H54 (cell line): ENCODE data around the gene IGLL1.
"Not testable (repeated sequence)": the region's sequence is repeated elsewhere in the genome, so short reads cannot be mapped to it uniquely, and the experiment has no call there.

ENCODE experiments used
- DNase-seq: peaks from one replicate; pipeline ENCODE4 v3.0.0; 2011; ENCODE audit warnings: low spot score, mixed read lengths; ENCODE audit not compliant: insufficient read length
- FAIRE-seq: peaks from 3 replicates; lab custom pipeline; 2011; peaks lifted over from hg19 to GRCh38; lab: Jason Lieb, UNC
- POLR2A ChIP-seq: IDR thresholded peaks from 2 replicates; pipeline ENCODE4 v1.6.1; 2011; ENCODE audit warnings: low read depth, mild to moderate bottlenecking, low read length

Gene IGLL1

GRCh38 chr22:23562186-23562585, 17.9 kb downstream of the IGLL1 start:
- no peak for DNase-seq
- FAIRE-seq: no peak
- no peak for TF ChIP-seq POLR2A

GRCh38 chr22:23561025-23561510, 19.0 kb downstream of the IGLL1 start:
- not testable (repeated sequence) for DNase-seq, FAIRE-seq

GRCh38 chr22:23560215-23560614, 19.9 kb downstream of the IGLL1 start:
- not testable (repeated sequence) for FAIRE-seq, DNase-seq

- FAIRE-seq: no peak
- no peak for TF ChIP-seq POLR2A
- DNase-seq: no peak
Observed at GRCh38 chr22:23557467-23557866, 22.6 kb downstream of the IGLL1 start.

- FAIRE-seq (no peak), DNase-seq (no peak)
- no peak for TF ChIP-seq POLR2A
Observed at GRCh38 chr22:23557036-23557435, 23.1 kb downstream of the IGLL1 start.

DNA sequence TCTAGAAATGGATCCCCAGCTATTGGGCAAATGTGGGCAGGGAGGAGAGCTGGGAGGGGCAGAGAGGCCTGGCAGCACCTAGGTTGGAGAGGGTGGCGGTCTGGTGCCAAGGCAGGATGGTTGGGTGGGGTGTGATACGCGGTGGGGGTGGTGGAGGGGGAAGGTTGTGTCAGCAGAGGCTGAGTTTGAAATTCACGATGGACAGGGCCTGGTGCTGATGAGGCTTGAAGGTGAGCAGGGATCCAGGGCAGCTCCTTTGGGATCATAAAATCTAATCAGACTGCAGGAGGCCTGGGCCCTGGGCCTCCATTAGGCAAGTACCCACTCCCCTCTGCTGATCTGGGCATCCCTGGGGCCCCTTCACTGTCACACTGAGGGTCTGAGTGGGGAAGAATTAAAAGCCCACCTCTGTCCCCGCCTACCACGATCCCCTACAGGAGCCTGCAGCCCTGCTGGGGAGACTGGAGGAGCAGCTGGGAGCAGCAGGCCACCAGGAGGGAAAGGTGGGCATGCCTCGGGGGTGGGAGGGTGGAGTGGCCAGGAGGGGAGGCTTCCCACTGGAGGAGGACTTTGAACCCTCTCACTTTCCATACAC, 24.0 kb downstream of the IGLL1 start:
- TF ChIP-seq POLR2A: no peak
- FAIRE-seq (no peak), DNase-seq (no peak)

DNA sequence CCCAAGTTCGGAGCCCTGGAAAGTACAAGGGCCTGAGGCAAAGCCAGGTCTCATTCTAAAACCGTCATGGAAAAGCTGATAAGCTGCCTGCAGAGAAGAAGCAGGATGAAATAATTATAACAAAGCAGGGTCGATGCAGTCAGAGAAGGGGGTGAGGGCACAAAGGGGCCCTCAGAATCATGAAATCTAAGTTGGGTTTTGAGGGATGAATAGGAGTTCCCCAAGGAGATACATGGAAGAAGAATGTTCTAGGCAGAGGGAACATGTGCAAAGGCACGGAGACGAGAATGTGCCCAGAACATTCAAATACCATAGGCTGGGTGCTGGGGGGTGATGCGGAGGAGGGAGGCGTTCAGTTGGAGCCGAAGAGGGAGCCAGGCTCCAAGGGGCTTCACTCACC, 25.0 kb downstream of the IGLL1 start:
- FAIRE-seq (no peak), DNase-seq (no peak)
- no peak for TF ChIP-seq POLR2A

DNA sequence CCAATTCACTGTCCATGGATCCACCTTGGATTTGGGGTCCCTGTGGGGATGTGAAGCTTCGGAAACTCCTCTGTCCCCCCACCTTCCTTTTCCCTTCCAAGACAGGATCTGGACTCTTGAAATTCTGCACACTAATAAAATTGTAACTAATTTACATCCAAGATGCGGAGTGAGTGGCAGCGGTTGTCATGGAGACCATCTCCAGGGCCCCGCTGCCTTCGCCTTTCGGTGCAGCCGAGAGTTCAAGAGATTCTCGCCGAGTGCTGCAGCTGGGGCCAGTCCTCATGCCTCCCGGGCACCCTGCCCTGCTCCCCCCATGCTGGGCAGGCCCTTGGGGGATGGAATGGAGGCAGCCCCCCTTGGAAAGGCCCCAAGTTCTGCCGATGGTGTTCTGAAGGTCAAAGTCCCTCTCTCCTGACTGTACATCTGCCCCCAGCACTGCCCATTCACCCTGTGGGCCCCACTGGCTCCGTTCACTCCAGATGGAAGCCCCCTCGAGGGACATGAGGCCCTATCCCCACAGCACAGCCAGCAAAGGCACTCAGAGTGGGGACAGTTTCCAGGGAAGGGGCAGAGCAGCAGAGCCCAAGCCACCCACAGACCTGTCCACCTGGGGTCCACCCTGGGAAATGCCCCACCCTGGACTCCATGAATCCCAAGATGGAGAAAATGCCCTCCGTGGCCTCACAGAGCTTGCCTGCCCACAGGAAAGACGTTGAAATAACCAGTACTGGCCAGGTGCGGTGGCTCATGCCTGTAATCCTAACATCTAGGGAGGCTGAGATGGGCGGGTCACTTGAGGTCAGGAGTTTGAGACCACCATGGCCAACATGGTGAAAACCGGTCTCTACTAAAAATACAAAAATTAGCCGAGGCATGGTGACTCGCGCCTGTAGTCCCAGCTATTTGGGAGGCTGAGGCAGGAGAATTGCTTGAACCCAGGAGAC, 25.9 kb downstream of the IGLL1 start:
- FAIRE-seq (no peak), DNase-seq (no peak)
- TF ChIP-seq POLR2A: no peak

- FAIRE-seq: no peak
- DNase-seq: no peak
- no peak for TF ChIP-seq POLR2A
Observed at GRCh38 chr22:23553438-23553837, 26.7 kb downstream of the IGLL1 start.

DNA sequence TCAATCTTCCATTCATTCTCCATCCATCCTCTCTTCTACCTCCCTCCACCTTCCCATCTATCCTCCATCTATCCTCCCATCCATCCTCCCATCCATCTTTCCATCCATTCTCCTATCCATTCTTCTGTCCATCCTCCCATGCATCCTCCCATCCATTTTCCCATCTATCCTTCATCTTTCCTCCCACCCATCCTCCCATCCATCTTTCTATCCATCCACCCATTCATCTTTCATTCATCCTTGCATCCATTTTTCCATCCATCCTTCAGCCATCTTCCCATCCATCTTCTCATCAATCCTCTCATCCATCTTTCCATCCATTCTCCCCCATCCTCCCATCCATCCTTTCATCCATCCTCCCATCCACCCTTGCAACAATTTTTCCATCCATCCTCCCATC, 27.5 kb downstream of the IGLL1 start:
- no peak for FAIRE-seq

GRCh38 chr22:23551385-23551784, 28.7 kb downstream of the IGLL1 start:
- TF ChIP-seq POLR2A: no peak
- FAIRE-seq (no peak), DNase-seq (no peak)

More for the DNA sequence above, 27.5 kb downstream of the IGLL1 start:
- no peak for DNase-seq
- TF ChIP-seq POLR2A: no peak

DNA sequence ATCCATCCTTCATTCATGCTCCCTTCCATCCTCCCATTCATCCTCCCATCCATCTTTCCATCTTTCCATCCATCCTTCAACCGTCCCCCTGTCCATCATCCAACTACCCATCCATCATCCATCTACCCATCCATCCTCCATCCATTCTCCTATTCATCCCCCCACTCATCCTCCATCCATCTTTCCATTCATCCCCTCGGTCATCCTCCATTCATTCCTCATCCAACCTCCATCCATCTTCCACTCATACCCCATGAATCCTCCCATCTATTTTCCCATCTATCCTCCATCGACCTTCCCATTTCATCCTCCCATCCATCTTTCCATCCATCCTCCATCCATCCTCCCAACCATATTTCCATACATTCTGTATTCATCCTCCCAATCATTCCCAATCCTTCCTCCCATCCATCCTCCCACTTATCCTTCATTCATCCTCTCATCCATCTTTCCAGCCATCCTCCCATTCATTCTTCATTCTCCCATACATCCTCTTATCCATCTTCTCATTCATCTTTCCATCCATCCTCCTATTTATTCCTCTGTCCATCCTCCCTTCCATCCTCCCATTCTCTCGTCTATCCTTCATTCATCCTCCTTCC, 29.9 kb downstream of the IGLL1 start:
- FAIRE-seq: no peak
- TF ChIP-seq POLR2A: no peak
- no peak for DNase-seq

DNA sequence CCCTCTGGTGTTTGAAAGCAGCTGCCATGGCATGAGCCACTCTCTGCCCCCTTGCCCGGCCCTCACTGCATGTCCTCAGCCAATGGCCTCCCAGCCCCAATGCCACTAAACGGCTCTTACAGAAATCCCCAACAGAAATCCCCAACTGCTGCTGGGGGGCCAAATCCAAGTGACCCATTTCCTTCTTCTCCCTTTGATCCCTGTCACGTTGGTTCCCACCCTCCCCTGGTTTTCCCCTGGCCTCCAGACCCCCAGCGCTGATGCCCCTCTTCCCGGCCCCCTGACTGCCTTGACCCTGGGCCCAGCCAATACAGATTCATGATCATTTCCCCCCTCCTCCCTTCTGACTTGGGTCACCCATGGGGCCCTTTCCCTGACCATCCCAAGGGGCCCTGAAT, 30.9 kb downstream of the IGLL1 start:
- no peak for FAIRE-seq
- DNase-seq: no peak
- TF ChIP-seq POLR2A: no peak

GRCh38 chr22:23548501-23549197, 31.4 kb downstream of the IGLL1 start:
- no peak for TF ChIP-seq POLR2A
- no peak for FAIRE-seq
- DNase-seq: no peak
